SU-DHL-6 (cell line): ENCODE data around the gene TOMM34.

Source experiments
- EZH2phosphoT487 ChIP-seq: fragments of 200-600 bp; sonication (generic), shearing (Covaris generic); conservative IDR thresholded peaks from 2 replicates; pipeline ENCODE4 v1.6.1; 2018; ENCODE audit warnings: mild to moderate bottlenecking, antibody characterized with exemption, low read length, moderate library complexity, mixed read lengths
- TF ChIP-seq, protein P1 (sequence below): fragments of 200-600 bp; sonication (generic); IDR thresholded peaks from one replicate; pipeline ENCODE4 v1.5.1; 2017; ENCODE audit warnings: antibody characterized with exemption, mild to moderate bottlenecking, low read length, moderate library complexity; ENCODE audit not compliant: insufficient read depth, poor library complexity, severe bottlenecking

DNA sequence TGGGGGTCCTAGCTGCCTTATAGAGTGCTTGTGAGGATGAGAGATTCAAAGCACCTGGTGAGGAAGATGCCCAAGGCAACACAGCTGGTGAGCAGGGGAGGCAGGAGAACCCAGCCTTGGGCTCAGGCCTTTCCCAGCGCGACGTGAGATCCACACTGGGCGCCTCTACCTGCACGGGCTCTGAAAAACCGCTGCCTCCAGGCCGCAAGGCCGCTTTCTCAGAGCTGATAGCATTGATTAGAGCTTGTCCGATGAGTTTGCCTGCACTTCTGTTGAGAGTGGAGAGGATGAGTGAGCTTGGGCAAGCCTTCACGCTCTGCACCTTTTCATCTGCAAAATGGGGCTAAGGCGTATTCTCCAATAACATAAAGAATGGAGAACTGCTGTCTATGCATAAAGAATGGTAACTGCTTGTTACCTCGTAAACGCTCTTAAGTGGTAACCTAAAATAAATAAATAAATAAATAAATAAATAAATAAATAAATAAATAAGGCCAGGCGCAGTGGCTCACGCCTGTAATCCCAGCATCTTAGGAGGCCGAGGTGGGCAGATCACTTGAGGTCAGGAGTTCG is 49.4 kb downstream of the TOMM34 start:
- TF ChIP-seq, protein P1, sequence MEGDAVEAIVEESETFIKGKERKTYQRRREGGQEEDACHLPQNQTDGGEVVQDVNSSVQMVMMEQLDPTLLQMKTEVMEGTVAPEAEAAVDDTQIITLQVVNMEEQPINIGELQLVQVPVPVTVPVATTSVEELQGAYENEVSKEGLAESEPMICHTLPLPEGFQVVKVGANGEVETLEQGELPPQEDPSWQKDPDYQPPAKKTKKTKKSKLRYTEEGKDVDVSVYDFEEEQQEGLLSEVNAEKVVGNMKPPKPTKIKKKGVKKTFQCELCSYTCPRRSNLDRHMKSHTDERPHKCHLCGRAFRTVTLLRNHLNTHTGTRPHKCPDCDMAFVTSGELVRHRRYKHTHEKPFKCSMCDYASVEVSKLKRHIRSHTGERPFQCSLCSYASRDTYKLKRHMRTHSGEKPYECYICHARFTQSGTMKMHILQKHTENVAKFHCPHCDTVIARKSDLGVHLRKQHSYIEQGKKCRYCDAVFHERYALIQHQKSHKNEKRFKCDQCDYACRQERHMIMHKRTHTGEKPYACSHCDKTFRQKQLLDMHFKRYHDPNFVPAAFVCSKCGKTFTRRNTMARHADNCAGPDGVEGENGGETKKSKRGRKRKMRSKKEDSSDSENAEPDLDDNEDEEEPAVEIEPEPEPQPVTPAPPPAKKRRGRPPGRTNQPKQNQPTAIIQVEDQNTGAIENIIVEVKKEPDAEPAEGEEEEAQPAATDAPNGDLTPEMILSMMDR = no peak
- TF ChIP-seq EZH2phosphoT487 = no peak
